ENCODE data around the gene HMSD.

Gene HMSD

DNA sequence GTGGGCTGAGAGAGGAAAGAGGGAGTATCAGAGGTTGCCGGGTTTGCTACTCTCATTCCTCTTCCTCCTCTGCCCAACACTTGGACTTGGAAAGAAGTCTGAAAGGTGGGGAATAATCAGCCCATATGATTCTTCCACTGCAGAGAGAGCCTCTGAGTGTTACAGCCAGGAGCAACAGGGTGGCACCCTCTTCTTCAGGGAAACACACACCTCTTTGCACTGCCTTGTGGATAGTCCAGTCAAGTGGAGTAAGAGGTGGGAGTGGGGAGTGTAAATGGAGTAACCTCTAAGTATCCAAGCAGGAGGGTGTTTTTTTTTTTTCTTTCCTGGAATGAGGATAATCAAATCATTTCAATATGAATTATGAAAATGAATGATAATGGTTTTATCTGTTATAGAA lies 11.8 kb downstream of the HMSD start:
- DNase-seq, result no peak

DNA sequence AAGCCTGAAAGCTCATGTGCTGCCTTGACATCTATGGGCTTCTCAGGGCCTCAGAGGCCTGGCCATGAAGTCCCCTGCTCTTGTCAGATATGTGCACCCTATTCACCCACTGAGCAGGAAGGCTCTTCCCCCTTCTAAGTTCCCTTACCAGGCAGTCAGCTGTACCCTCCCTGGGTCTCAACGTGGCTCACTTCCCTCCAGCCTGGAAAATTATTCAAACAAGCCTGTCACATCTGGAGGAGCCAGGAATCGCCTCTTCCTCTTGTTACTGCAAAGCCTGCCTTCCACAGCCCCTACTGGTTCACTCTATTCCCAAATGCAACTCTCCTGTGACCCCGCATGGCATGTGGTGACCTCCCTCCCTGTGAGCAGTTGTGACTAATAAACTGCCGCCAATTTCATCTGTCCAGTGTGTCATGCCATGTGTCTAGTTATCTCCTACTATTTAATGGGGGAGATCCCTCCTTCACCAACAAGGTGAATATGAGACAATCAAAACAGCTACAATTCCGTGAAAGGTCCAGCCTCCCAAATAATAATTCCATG lies 12.4 kb downstream of the HMSD start:
- DNase-seq, result no peak

DNA sequence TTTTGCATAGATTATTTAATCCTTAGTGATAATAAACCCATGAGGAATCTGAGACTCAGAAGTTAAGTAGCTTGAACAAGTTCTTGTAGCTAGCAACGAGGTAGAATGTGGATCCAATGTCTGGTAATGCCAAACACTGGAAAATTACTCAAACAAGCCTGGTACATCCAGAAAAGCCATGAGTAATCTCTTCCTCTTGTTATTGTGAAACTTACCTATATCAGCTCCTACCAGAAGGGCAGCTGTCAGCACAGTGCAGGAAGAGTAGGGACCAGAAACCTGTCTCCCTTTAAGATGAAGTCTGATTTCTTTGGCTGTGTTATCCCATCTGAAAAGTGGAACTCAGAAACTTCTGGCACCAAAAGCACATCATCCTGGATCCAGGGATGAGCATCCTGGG lies 13.0 kb downstream of the HMSD start:
- no peak for DNase-seq

DNA sequence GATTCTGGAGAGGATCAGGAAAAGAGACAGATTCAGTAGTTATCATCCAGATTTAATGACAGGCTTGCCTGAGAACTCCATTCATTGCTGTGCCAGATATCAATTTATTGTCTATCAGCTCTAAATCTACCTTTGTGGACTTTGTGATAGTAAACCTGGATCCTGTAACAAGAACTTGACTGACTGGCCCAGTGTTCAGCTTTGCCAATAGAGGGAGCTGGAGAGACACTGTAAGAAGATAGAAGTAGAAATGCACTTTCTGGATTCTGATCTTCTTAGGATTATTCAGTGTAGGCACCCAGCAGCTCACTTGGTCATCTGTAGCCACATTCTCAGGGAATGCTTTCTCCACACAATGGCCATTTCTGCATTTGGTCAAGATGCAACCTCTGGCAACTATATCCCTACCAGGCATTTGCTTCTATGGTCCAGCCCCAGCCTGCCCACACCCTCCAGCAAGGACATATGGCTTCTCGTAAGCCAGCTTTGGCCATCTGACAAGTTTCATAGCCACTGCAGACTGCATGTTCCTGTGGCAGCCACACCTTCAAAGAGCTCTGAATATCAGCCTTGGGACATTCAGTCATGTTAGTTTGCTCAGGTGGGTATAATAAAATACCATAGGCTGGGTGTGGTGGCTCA lies 14.6 kb downstream of the HMSD start:
- no peak for DNase-seq

DNA sequence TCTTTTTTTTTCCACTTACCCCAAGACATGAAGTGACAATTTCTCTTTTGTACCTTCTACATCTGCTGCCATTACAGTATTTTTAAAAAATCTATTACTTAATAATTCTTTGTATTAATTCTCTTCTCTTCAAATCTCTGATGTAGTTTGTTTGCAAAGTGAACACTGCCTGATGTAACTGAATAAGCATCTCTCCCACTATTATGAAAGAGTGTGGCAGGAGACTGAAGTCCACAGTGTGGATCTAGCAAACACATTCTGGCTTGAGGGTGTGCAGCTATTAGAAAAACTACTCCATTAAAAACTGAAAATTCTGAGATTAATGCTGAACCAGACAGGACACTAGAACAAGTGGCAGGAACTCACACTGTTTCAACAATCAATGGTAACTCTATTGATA lies 15.8 kb downstream of the HMSD start:
- no peak for DNase-seq

DNA sequence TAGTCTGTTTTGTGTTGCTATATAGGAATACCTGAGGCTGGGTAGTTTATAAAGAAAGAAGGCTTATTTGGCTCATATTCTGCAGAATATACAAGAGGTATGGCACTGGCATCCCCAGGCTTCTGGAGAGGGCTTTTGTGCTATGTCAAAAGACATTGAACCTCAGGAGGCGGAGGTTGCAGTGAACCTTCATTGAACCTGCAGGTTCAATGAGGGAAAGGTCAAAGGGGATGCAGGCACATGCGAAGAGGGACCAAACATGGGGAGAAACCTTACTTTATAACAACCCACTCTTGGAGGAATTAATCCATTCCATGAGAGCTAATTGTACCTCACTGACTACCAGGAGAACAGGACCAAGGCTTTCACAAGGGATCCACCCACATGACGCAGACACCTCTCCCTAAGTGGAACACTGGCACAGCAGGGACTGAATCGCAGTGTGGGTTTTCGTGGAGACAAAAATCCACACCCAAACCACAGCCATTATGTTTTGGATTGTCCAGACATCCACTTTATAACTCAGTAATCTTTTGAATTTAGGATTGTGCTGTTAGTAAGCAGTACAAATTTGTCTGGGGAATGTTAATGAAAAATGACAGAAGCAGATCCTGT lies 16.7 kb downstream of the HMSD start:
- no peak for DNase-seq

DNA sequence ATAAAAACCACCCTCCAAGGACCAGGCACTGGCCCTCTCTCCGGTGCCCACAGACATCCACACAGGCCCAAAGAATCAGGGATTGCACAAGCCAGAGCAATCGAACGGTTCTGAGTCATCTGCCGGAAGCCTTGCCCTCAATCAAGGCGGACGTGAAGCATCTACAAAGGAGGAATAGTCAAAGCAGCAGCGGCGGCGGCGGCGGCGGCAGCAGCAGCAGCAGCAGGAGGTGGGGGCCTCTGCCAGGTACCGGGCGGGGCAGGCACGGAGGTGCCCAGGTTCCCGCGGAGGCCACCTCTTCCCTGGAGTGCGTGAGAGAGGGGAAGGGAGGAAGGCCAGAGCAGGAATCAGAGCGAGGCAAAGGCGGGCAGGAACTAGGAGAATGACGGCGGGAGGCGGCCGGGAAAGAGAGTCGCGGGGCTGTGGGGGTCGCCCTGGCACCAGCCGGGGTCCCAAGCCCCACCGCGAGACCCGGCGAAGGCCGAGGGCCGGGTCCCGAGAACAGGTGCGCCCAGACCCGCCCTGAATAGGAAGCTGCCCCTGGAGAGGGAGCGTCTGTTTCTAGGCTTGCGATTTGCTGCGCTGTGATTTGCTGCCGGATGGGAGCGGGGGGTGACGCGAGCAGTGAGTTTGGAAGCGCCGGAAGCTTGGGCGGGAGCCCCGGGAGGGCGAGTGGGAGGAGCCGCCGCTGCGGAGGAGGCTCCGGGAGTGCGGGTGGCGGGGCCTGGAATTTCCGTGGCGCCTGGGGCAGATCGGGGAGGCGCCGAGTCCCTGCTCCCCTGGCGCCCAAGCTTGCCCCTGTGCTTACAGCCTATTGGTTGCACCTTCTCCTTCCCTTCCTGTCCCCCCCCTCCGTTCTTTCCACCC lies 21.1 kb downstream of the HMSD start, which contains the start of gene SERPINB8:
Gene SERPINB8, plus strand, starts transcription at position 140 of the 867 bp plus-strand sequence. CDS start 8,228 bp downstream, outside the sequence.
- peak; percentile 75 for DNase-seq

DNA sequence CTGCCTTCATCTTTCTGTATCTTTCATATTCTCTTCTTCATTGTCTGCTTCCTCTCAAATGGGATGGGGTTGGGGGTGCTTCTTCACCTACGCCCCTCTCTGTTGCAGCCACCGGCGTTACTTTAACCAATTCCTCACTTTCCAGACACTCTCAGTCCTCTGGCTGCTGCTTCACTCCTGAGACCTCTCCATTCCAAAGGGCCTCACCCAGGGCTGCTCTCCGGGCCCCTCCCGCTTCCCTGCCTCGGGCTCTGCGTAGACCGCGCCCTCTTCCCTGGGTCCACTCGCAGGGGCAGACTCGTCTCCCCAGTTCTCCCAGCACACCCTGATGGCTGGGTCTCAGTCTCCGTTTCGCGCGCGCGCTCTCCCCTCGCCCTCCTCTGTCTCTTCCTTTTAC lies 21.7 kb downstream of the HMSD start:
- no peak for DNase-seq

DNA sequence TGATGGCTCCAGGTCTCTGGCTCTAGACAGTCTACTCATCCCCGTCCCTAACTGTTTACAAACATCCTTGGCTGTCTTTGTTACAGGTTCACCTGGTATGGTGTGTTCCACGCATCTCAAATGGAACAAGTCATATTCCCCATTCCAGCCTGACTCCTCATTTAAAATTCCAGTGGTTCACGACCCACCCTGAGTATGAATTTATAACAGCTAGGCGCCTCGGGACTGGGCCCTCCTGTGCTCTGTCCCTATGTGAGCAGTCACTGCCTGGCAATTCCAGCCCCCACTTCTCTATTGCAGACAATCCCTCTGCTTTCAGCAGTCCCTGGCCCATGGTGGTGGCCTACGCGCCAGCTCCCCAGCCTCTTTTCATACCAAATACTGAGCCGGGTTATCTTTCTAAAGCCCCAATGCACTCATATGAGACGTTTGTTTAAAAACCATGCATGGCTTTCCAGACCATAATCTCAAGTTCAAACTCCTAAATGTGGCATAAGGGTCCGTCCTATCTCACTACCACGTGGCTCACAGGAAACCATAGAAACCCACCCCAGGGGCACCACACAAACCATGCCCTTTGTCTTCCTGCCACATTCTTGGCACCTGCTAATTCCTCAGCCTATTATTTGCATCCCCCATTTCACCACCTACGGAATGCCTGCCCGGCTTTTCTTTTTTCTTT lies 22.4 kb downstream of the HMSD start:
- no peak for DNase-seq

DNA sequence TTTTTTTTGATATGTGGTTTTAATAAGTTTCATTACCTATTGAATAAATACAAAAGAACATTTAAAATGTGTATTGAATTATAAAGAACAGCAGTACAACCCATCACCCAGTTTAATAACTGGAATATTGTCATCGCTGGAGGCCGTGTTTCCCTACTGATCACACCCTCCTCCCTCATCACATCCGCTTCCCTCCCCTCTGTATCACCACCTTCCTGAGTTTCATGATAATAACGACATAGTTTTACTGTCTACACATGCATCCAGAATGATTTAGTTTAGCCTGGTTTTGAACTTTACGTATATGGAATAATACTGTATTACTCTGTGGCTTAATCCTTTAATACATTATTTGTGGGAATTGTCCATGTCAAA lies 22.9 kb downstream of the HMSD start:
- DNase-seq, result no peak

DNA sequence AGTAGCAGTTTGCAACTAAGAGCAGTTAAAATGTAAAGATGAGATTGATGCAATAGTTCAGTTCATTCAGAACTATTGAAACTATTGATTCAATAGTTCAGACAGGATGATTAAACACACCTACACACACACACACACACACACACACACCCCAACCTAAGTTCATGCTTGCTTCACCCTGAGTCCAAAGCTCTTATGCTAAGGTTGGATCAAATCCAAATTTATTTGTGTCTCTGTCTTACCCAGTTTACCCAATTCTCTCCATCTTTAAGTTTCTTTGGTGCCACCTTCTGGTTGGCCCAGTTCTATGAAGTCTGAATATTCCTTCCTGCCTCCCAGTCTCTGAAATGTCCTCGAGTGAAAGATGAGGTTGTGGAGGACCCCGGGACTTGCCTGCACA lies 25.9 kb downstream of the HMSD start:
- DNase-seq, result peak; percentile 5

DNA sequence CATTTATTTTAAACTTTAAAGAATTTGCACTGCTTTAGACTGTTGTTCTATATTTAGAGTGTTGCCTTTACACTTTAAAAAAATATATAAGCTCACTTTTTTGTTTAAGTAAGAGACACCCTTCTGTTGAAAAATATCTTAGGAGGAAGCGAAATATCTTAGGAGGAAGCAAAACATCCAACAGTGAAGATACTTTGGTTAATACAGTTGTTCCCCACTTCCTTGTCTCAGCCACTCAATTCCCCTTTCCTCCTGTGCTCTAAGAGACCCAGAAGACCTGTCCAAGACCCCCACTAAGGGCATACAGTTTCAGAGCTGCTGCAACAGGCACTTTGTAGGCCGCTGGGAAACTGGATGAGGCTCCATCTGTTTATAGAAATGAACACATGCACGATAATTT lies 26.5 kb downstream of the HMSD start:
- no peak for DNase-seq

DNA sequence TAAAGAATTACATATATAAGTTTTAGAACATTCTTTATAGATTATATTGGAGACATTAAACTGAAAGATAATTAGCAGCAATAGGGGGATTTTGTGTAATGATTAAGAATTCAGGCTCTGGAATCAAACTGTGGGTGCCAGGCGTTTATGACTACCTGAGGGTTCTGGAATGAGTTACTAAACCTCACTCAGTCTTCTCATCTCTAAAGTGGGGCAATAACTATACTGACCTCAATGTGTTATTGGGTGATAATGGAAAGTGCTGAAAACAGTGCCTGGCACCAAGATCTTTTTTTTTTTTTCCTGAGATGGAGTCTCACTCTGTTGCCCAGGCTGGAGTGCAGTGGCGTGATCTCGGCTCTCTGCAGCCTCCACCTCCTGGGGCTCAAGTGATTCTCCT lies 27.9 kb downstream of the HMSD start:
- no peak for DNase-seq

DNA sequence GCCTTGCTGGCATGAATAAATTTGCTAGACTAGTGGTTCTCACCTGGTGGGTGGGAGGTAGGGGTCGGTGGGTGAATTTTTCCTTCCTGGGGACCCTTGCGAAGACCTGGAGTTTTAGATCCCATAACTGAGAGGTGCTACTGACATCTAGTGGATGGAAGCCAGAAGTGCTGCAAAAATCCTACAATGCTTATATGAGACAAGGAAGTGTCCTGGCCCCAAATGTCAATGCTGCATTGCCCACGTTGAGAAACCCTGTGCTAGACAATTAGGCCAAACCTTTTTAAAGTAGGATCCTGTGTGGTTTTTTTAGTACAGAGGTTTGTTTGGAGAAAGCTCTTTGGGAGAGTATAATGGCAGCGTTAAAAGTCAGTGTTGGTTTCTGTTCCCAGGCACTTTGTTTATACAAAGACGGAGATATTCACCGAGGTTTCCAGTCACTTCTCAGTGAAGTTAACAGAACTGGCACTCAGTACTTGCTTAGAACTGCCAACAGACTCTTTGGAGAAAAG lies 30.4 kb downstream of the HMSD start:
- no peak for DNase-seq

DNA sequence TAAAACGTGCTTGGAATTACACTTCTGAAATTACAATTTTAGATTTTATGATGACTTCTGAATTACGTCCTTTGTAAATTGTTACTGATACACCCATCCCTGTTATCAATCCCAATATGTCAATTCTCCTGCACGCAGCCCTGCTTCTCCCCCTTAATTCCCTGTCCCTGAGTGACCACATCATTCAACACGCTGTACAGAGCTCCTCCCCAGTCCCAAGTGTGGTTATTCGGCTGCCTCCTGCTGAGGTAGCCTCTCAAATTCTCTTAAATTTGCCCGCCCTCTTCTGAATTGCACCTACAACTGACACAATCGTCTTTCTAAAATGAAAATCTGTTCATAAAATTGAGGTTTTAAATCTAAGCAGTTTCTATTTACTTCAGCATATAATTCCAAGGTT lies 30.9 kb downstream of the HMSD start:
- DNase-seq, result no peak

DNA sequence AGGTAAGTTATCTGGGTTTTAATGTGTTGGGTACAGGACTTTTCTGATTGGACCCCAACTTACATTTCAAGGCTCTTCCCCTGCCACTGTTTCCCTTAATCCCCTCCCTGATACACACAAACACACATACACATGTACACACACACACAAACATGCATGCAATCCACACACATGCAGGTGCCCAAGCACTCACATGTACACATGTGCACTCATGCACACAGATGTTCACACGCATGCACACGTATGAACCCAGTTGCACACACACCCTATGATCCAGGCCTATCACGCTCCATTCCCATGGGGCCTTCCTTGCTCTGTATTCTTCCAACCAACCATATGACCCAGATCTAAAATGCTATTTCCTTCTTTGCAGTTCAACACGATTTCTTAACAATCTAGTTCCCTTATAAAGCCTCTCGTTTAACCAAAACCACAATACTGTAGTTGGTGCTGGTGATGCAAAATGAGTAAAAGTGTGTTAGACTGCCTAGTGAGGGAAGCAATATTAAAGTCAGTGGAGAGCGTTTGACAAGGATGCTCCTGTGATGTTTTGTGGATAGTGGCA lies 31.9 kb downstream of the HMSD start:
- DNase-seq, result no peak

DNA sequence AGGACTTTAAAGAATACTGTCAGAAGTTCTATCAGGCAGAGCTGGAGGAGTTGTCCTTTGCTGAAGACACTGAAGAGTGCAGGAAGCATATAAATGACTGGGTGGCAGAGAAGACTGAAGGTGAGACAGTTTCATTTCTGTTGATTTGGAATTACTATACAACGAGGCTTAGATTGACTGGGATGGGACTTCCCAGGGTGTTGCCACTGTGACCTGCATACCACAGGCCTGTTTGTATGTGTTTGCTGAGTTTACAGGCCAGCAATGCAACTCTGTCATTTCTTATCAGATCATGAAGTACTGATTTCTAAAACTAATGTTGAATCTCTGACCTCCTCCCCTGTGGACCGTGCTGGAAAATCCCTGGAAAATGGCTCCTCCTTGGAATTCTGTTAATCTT lies 32.6 kb downstream of the HMSD start:
- no peak for DNase-seq

DNA sequence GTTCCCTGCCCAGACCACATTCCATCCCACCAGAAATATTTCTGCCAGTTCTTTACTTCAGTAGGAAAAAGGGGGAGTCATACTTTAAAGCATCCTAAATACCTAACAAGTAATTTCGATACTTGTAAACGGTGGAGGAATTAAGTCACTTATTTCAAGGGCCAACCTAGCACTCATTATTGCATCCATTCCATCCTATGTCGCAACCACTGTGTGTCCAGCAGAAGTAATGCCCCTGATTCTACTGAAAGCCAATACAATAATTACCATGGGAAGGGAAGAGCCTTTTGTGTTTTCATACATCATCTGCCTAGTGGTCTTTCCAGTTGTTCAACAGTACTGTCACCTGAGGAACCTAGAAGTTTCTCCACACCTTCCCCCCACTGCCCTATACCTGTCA lies 33.3 kb downstream of the HMSD start:
- DNase-seq, result no peak

DNA sequence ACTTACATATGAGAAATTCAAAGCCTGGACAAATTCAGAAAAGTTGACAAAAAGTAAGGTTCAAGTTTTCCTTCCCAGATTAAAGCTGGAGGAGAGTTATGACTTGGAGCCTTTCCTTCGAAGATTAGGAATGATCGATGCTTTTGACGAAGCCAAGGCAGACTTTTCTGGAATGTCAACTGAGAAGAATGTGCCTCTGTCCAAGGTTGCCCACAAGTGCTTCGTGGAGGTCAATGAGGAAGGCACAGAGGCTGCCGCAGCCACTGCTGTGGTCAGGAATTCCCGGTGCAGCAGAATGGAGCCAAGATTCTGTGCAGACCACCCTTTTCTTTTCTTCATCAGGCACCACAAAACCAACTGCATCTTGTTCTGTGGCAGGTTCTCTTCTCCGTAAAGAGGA lies 37.8 kb downstream of the HMSD start:
- no peak for DNase-seq

DNA sequence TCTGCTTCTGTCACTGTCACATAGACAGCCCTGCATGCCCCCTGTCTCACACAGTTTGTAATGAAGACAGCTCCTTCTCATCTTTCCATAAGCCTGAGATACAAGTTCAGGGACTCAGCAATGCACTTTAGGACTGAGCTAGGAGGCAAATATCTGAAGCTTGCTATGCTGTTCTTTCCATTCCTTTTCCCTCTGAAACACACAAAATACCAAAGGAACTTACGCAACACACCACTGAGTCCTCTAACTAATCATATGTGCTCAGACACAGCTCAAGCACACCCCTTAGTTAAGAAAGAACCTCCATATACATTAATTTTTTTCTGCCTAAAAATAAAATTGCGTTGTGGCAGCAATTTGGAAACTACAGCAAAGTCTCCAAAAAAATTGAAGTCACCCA lies 38.6 kb downstream of the HMSD start:
- DNase-seq, result no peak

DNA sequence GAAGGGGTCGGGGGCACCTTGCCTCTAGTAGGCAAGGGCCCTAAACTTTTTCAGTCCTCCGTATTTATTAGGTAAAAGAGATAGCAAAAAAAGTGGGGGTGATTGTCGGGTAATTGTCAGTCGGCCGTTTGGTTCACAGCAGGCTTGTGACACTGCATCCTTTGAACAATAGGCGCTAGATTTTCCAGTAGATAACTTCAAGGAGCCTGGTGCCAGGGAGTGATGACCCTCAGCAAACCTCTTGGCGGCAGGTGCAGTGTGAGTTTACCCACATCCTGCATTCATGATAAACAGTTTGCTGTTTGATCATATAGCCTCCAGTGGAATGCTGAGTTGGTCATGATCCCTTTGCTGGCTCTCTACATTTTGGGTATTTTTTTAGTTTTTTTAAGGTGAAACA lies 43.6 kb downstream of the HMSD start:
- no peak for DNase-seq

DNA sequence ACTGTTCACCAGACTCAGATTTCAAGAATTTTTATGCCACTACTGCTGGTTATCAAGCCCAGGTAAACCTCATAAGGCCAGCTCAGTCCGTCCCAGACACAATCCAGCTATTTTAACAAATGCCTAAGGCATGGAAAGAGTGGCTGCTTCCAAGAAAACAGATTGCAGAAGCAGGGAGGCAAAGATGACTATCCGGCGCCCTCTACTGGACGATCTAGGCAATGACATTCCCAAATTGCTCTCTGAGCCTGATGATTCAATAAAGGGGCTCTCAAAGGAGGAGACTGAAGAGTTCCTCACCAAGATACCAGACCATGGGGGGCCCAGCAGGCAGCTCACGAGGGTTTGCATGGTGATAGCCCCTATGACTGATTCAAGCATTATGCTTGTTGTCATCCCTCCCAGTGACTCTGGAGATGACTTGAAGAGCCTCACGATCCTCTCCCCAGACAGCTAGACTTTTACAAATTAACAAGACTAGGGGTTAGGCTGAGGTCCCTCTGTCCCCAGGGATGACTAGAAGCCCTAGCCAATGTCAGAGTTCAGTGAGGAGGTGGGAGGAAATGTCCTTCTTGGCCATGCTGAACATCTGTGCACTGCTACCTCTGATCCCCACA lies 45.8 kb downstream of the HMSD start:
- no peak for DNase-seq
